Stimulated activated CD4-positive, alpha-beta T cell treated with anti-CD3 and anti-CD28 coated beads, Interleukin-4, amount 100 ng/mL, for 24 hours (primary cell): ENCODE measurements around the gene ATAD1.

Experiments used
- DNase-seq: peaks from one replicate; pipeline ENCODE4 v3.0.0-alpha.2; 2020

The ATAD1 gene

DNA sequence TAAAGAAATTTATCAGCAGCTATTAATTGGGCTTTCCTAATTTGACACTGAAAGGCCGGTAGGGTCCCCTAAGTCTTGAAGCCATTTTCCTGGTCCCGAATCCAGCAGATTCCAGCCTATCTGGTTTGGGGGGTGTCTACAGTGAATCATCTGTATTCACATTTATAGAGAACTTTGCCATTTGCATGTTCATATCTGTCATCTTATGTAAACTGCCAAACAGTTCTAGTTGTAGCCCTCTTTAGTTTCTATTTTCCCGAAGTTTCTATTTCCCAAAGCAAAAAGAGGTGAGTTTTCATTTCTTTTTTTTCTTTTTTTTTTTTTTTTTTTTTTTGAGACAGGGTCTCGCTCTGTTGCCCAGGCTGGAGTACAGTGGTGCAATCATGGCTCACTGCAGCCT lies 110.8 kb downstream of the ATAD1 start:
- DNase-seq: no peak

DNA sequence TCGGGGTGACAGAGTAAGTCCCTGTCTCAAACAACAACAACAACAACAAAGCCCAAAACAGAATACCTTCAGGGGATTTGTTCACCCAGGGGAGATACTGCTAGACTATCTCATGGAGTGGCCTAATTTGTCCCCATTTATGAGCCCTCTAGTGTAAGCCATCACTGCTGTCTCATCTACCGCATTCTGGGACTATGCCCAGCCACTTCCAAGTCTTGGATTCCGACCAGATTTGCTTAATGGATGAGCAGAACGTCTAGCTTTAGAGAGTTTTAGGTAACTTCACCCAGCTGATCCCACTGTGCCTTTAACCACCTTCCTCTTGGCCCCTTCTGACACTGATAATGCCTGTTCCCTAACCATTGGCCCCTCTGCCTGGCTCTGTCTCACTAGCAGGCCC lies 111.3 kb downstream of the ATAD1 start:
- DNase-seq: no peak

DNA sequence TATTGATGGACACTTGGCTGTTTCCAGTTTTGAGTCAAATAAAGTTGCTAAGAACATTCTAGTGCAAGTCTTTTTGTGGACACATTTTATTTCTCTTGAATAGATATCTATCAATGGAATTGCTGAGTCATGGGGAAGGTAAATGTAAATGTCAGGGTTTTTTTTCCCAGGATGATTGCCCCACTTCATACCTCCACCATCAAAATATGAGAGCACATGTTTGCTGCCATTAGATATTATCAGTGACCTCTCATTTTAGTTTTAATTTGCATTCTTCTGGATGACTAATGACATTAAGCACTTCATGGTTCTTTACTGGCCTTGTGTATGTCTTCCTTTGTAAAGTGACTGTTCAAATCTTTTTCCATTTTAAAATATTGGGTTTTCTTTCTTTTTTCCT lies 112.7 kb downstream of the ATAD1 start:
- no peak for DNase-seq

DNA sequence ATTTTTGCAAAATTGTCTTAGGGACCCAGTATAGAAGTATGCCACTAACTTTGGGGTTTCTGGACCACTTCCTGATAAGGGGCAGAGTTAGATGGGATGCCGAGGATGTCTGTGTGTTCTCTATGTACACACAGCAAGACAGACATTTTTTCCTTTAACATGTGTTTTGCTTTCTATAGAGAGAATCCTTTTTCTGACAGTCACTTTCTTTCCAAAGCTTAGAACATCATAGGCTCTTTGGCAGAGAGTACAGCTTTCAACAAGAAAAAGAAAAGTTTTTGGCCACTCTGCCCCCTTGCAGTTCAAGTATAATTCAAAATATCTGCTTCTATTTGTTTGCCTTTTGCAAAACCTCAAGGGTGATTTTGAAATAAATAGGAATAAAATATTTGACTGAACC lies 114.3 kb downstream of the ATAD1 start:
- DNase-seq: no peak

DNA sequence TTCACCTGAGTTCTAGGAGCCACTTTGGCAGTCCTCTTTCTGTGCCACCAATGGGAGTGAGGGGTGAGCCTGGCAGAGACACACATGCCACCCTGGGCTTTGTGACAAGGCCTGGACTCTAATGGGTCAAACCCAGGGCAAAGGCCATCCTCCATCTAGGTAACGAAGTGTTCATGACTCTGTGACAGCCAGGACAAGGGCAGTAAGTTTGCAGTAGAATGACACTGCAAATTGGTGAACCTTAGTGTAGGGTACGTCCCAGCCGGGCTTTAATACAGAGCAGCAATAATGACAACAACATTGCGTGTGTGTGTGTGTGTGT lies 115.1 kb downstream of the ATAD1 start:
- DNase-seq: no peak

DNA sequence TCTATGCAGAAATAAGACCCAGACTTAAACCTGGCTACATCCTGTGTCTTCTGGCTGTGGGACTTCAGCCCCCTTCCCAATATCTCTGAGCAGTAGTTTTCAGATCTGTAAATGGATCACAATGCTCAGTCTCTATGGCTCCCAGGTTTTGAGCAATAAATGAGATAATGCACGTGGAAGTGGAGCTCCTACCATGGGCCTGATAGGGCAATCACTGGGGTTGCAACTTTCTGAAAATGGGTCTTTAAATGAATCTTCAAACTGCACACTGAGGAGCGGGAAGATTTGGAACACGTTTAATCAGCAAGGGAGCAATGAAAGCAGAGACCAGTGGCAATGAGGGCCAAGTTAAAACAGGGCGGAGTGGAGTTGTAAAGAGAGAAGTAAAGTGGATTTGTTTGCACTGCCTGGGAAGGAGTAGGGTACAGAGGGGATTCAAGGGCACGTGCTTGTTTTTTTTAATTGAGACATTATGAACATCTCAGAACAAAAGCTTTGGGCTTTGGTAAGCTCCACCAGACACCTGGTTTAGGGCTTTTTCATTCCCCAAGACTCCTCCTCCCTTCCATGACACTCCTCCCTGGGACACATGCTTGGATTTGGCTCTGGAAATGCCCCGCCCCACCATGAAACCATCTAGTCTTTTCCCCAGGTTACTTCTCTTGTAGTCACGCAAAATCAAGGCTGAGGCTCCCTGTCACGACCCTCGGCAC lies 115.6 kb downstream of the ATAD1 start:
- no peak for DNase-seq
